H9 (cell line): Measurements from ENCODE around the gene SCGB2B2. TPM values are rescaled to one million over a fixed set of nuclear protein-coding genes. Genes with fewer than 3 reads are reported as not detected.

ENCODE experiments used
- DNase-seq: peaks from one replicate; pipeline ENCODE4 v3.0.0-alpha.2; 2017
- H2AFZ ChIP-seq: one replicate; pipeline ENCODE4 v1.6.1; 2013; ENCODE audit warnings: mild to moderate bottlenecking, low read length, control low read depth, moderate library complexity
- H2AK5ac ChIP-seq: 2 replicates; pipeline ENCODE4 v1.6.1; 2013; ENCODE audit warnings: low read length, control low read depth, mixed read lengths; ENCODE audit not compliant: insufficient read length
- H2BK120ac ChIP-seq: one replicate; pipeline ENCODE4 v1.6.1; 2013; ENCODE audit warnings: low read depth, mild to moderate bottlenecking, low read length, control low read depth, inconsistent platforms; ENCODE audit not compliant: poor library complexity, severe bottlenecking
- H2BK12ac ChIP-seq: 2 replicates; pipeline ENCODE4 v1.6.1; 2013; ENCODE audit warnings: low read length, control low read depth, mixed read lengths, low read depth; ENCODE audit not compliant: insufficient read length
- H2BK15ac ChIP-seq: 2 replicates; pipeline ENCODE4 v1.6.1; 2013; ENCODE audit warnings: low read depth, low read length, control low read depth
- H2BK20ac ChIP-seq: one replicate; pipeline ENCODE4 v1.6.1; 2013; ENCODE audit warnings: low read depth, mild to moderate bottlenecking, low read length, control low read depth, inconsistent platforms; ENCODE audit not compliant: poor library complexity, severe bottlenecking
- H2BK5ac ChIP-seq: 2 replicates; pipeline ENCODE4 v1.6.1; 2013; ENCODE audit warnings: low read length, control low read depth, mixed read lengths; ENCODE audit not compliant: insufficient read length
- H3K14ac ChIP-seq: 2 replicates; pipeline ENCODE4 v1.6.1; 2013; ENCODE audit warnings: low read length, control low read depth; ENCODE audit not compliant: insufficient read depth
- H3K18ac ChIP-seq: 2 replicates; pipeline ENCODE4 v1.6.1; 2013; ENCODE audit warnings: low read depth, mild to moderate bottlenecking, mixed read lengths, low read length, control low read depth; ENCODE audit not compliant: insufficient read length
- H3K23ac ChIP-seq: 2 replicates; pipeline ENCODE4 v1.6.1; 2013; ENCODE audit warnings: low read length, control low read depth, mixed read lengths, low read depth; ENCODE audit not compliant: insufficient read length
- H3K23me2 ChIP-seq: 2 replicates; pipeline ENCODE4 v1.6.1; 2013; ENCODE audit warnings: low read depth, mild to moderate bottlenecking, mixed read lengths, low read length, control low read depth; ENCODE audit not compliant: insufficient read length, poor library complexity, severe bottlenecking
- H3K27ac ChIP-seq: 2 replicates; pipeline ENCODE4 v1.5.1; 2013; ENCODE audit warnings: low read length, control low read depth, mixed read lengths, low read depth; ENCODE audit not compliant: insufficient read length
- H3K27me3 ChIP-seq: 2 replicates; pipeline ENCODE4 v1.6.1; 2013; ENCODE audit warnings: low read length, control low read depth, inconsistent platforms; ENCODE audit not compliant: insufficient read depth
- H3K4ac ChIP-seq: 2 replicates; pipeline ENCODE4 v1.6.1; 2013; ENCODE audit warnings: low read depth, mild to moderate bottlenecking, control low read depth, inconsistent platforms, low read length, moderate library complexity
- H3K4me1 ChIP-seq: 2 replicates; pipeline ENCODE4 v1.6.1; 2013; ENCODE audit warnings: low read length, control low read depth, inconsistent platforms; ENCODE audit not compliant: insufficient read depth
- H3K4me2 ChIP-seq: 2 replicates; pipeline ENCODE4 v1.6.1; 2013; ENCODE audit warnings: low read length, control low read depth, mixed read lengths; ENCODE audit not compliant: insufficient read length, insufficient read depth
- H3K56ac ChIP-seq: 2 replicates; pipeline ENCODE4 v1.6.1; 2013; ENCODE audit warnings: low read depth, mild to moderate bottlenecking, mixed read lengths, low read length, control low read depth; ENCODE audit not compliant: insufficient read length
- H3K79me1 ChIP-seq: 2 replicates; pipeline ENCODE4 v1.6.1; 2013; ENCODE audit warnings: low read depth, mild to moderate bottlenecking, moderate library complexity, low read length, control low read depth, inconsistent platforms; ENCODE audit not compliant: insufficient read depth, poor library complexity, severe bottlenecking
- H3K79me2 ChIP-seq: 2 replicates; pipeline ENCODE4 v1.6.1; 2013; ENCODE audit warnings: low read length, control low read depth, inconsistent platforms; ENCODE audit not compliant: insufficient read depth
- H3K9ac ChIP-seq: 2 replicates; pipeline ENCODE4 v1.6.1; 2013; ENCODE audit warnings: low read length, control low read depth, mixed read lengths; ENCODE audit not compliant: insufficient read length; ENCODE audit errors: extremely low read depth
- H3K9me3 ChIP-seq: one replicate; pipeline ENCODE4 v1.6.1; 2013; ENCODE audit warnings: low read depth, low read length, inconsistent platforms; ENCODE audit not compliant: control insufficient read depth
- H3T11ph ChIP-seq: one replicate; pipeline ENCODE4 v1.6.1; 2013; ENCODE audit warnings: mild to moderate bottlenecking, low read length, control low read depth, inconsistent platforms
- H4K20me1 ChIP-seq: one replicate; pipeline ENCODE4 v1.6.1; 2013; ENCODE audit not compliant: control insufficient read depth, insufficient read length, insufficient read depth
- H4K5ac ChIP-seq: 2 replicates; pipeline ENCODE4 v1.6.1; 2013; ENCODE audit warnings: low read depth, mild to moderate bottlenecking, mixed read lengths, low read length, control low read depth; ENCODE audit not compliant: insufficient read length
- H4K8ac ChIP-seq: replicated peaks from 2 replicates; pipeline ENCODE4 v1.6.1; 2013; ENCODE audit warnings: low read length, control low read depth, mixed read lengths, low read depth; ENCODE audit not compliant: insufficient read length
- H4K91ac ChIP-seq: 2 replicates; pipeline ENCODE4 v1.6.1; 2013; ENCODE audit warnings: low read depth, mild to moderate bottlenecking, moderate library complexity, mixed read lengths, low read length, control low read depth; ENCODE audit not compliant: insufficient read length
- H3K27ac Mint-ChIP-seq, 3 experiments: 2 replicates in 2 of 3; 3 replicates in 1 of 3; pipeline ENCODE4 v1.8.0; 2020 to 2021; ENCODE audit warnings: mixed read lengths in 3 of 3, mild to moderate bottlenecking in 1 of 3, moderate library complexity in 1 of 3
- H3K27me3 Mint-ChIP-seq: 2 replicates; pipeline ENCODE4 v1.8.0; 2021; ENCODE audit warnings: low read depth, mild to moderate bottlenecking, moderate library complexity, mixed read lengths
- H3K36me3 Mint-ChIP-seq, 3 experiments: 2 replicates in 2 of 3; 3 replicates in 1 of 3; pipeline ENCODE4 v1.8.0; 2020 to 2021; ENCODE audit warnings: low read depth in 3 of 3, mixed read lengths in 3 of 3; ENCODE audit not compliant: insufficient read depth in 1 of 3
- H3K4me1 Mint-ChIP-seq, 2 experiments: 2 replicates each; pipeline ENCODE4 v1.8.0; 2020; ENCODE audit warnings: mixed read lengths in 2 of 2
- H3K4me3 Mint-ChIP-seq, 2 experiments: 2 replicates in 1 of 2; 3 replicates in 1 of 2; pipeline ENCODE4 v1.8.0; 2020 to 2021; ENCODE audit warnings: mild to moderate bottlenecking in 2 of 2, mixed read lengths in 2 of 2, moderate library complexity in 1 of 2
- H3K9me3 Mint-ChIP-seq, 2 experiments: 2 replicates in 1 of 2; 3 replicates in 1 of 2; pipeline ENCODE4 v1.8.0; 2020; ENCODE audit warnings: mild to moderate bottlenecking in 2 of 2, mixed read lengths in 2 of 2, moderate library complexity in 1 of 2
- WGBS: extraction: QIAGEN DNeasy Blood & Tissue Kit; methylation state at CpG from one replicate; pipeline ENCODE4 v1.1.7; 2013; ENCODE audit warnings: missing lambda C conversion rate, low lambda C conversion rate, mixed read lengths; ENCODE audit not compliant: insufficient read length; ENCODE audit errors: extremely low coverage; 5-methylcytosine and 5-hydroxymethylcytosine counted together
- total RNA-seq: library from RNA; stranded (reverse); gene quantifications from 2 replicates; pipeline ENCODE4 v1.2.1, GENCODE V29; 2021
- TF ChIP-seq, protein P1 (sequence below): fragments of 200-600 bp; sonication (generic); conservative IDR thresholded peaks from 3 replicates; pipeline ENCODE4 v1.8.0; 2021; ENCODE audit warnings: antibody characterized with exemption, mild to moderate bottlenecking

SCGB2B2 gene
- total RNA-seq, 1 experiment from 2014 or later = not detected

DNA sequence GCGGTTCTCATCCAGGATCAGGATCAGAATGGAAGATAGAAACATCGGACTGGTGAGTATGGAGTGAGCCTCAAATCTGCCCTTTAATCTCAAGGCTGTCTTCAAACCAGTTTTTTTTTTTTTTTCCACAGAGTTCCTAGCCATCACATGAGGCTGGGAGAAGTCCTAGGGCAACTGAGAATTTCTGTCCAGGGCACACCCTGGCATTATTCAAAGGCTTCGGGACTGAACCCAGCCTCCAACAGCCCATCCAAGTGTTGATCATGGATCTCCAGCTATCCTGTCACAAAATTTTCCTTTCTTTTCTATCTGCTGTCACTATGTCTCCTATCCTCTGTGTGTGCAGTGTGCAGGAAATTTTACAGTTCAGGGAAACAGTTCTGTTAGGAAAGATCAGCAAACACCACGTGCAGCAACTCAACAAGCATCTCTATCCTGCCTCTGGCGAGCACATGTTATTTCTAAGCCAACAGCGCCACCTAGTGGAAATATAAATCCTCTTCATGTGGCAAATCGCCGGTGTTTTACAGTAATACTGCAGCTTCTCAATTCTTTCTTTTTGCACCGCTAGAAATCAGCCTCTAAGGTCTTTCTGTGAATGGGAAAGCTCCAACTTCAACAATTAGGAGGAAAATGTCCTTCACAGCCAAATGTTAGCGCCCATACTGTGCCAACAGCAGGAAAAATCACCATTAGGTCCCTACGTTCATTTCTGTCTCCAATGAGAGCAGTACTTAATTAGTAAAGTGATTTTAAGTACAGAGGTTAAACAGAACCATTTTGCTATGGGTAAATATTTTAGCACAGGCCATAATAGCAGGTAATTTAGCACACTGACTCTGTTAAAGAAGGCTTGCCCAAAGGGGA lies 35.7 kb upstream of the SCGB2B2 start:
- Mint-ChIP-seq H3K9me3 (peaks cover 83 to 86% of the 10 kb centered on the region in 2 experiments), H3K27me3 (peaks cover 9% of the 10 kb centered on the region), H3K4me1 (peaks cover 5 to 8% of the 10 kb centered on the region in 2 experiments; a peak in 3 of 4 replicates), H3K36me3 (peaks cover 9 to 11% (median 9%) of the 10 kb centered on the region in 3 experiments), H3K4me3 (no peak overlapping the region), H3K27ac (no peak overlapping the region)
- no peaks in the 10 kb centered on the region for H3K79me2 ChIP-seq
- H3K14ac ChIP-seq = no peak overlapping the region
- DNase-seq = peak; percentile 61
- H3K23ac ChIP-seq = no peak overlapping the region
- no peak overlapping the region for H2BK120ac ChIP-seq
- H2AFZ ChIP-seq = no peak overlapping the region
- no peak overlapping the region for H2BK20ac ChIP-seq
- H3T11ph ChIP-seq = no peak overlapping the region
- no peak overlapping the region for H3K4ac ChIP-seq
- H3K4me1 ChIP-seq = no peaks in the 10 kb centered on the region
- no peak overlapping the region for H4K8ac ChIP-seq
- no peak overlapping the region for H4K91ac ChIP-seq
- no peaks in the 10 kb centered on the region for H3K79me1 ChIP-seq
- no peak overlapping the region for H3K18ac ChIP-seq
- no peak overlapping the region for H3K9ac ChIP-seq
- no peak overlapping the region for H2BK5ac ChIP-seq
- WGBS = no CpG with 5 or more reads among the region's 11 CpGs
- H4K5ac ChIP-seq = no peak overlapping the region
- no peaks in the 10 kb centered on the region for H3K23me2 ChIP-seq
- no peak overlapping the region for H3K56ac ChIP-seq
- TF ChIP-seq, protein P1, sequence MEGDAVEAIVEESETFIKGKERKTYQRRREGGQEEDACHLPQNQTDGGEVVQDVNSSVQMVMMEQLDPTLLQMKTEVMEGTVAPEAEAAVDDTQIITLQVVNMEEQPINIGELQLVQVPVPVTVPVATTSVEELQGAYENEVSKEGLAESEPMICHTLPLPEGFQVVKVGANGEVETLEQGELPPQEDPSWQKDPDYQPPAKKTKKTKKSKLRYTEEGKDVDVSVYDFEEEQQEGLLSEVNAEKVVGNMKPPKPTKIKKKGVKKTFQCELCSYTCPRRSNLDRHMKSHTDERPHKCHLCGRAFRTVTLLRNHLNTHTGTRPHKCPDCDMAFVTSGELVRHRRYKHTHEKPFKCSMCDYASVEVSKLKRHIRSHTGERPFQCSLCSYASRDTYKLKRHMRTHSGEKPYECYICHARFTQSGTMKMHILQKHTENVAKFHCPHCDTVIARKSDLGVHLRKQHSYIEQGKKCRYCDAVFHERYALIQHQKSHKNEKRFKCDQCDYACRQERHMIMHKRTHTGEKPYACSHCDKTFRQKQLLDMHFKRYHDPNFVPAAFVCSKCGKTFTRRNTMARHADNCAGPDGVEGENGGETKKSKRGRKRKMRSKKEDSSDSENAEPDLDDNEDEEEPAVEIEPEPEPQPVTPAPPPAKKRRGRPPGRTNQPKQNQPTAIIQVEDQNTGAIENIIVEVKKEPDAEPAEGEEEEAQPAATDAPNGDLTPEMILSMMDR = peak; percentile 81
- peak overlapping the region; percentile 21 for H3K4me2 ChIP-seq
- no peak overlapping the region for H2BK12ac ChIP-seq
- no peak overlapping the region for H2AK5ac ChIP-seq
- H3K27me3 ChIP-seq = no peaks in the 10 kb centered on the region
- no peak overlapping the region for H2BK15ac ChIP-seq
- H4K20me1 ChIP-seq = no peaks in the 10 kb centered on the region
- H3K27ac ChIP-seq = no peak overlapping the region
- peaks cover 16% of the 10 kb centered on the region for H3K9me3 ChIP-seq
